OCI-LY7 (cell line): ENCODE measurements around the gene FIGNL2.

Source experiments
- EZH2phosphoT487 ChIP-seq: fragments of 200-600 bp; sonication (generic); IDR thresholded peaks from 2 replicates; pipeline ENCODE4 v1.6.1; 2018; ENCODE audit warnings: low read depth, borderline replicate concordance, mild to moderate bottlenecking, mixed run types, antibody characterized with exemption, low read length, moderate library complexity, mixed read lengths
- TF ChIP-seq, protein P1 (sequence below): fragments of 200-600 bp; sonication (generic); conservative IDR thresholded peaks from 2 replicates; pipeline ENCODE4 v1.5.1; 2014; ENCODE audit warnings: mild to moderate bottlenecking, antibody characterized with exemption, low read length, moderate library complexity, mixed read lengths

DNA sequence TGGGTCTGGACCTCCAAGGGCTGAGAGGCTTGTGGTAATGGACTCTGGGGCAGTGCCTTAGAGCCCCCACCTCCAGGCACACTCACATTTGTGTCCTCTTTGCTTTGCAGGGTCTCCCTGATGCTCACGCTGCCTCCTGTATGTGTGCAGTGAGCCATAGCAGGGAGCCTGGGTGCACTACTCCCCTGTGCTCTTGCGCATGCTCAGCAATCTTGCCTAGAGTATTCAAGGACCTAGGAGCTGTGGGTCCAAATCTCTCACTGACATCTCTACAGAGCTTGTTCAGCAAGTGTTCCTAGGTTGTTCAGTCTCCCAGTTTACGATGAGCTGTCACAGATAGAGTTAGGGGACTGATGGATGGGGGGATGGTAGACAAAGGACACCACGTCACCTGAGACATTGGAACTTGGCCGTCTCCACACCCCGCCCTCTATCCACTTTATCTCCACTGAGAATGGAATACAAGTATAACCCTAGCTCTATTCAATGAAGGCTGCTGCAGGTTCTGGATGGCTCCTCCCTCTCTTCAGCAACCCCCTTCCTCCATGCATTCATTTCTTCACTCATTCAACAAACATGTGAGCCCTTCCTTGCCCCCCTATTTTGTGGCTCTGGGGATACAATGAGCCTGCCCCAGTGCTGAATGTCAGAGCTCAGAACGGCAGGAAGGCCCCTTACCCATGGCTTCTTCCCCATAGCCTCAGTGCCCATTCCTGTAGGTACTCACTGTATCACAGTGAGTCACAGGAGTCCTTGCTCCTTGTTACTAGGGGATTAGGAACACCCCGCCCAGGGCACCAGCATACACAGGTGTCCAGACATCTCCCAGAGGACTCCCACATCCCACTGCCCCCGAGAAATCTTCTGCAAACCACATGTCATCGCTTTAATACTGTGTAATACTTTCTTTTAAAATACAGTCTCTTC, 31.2 kb downstream of the FIGNL2 start:
- TF ChIP-seq, protein P1, sequence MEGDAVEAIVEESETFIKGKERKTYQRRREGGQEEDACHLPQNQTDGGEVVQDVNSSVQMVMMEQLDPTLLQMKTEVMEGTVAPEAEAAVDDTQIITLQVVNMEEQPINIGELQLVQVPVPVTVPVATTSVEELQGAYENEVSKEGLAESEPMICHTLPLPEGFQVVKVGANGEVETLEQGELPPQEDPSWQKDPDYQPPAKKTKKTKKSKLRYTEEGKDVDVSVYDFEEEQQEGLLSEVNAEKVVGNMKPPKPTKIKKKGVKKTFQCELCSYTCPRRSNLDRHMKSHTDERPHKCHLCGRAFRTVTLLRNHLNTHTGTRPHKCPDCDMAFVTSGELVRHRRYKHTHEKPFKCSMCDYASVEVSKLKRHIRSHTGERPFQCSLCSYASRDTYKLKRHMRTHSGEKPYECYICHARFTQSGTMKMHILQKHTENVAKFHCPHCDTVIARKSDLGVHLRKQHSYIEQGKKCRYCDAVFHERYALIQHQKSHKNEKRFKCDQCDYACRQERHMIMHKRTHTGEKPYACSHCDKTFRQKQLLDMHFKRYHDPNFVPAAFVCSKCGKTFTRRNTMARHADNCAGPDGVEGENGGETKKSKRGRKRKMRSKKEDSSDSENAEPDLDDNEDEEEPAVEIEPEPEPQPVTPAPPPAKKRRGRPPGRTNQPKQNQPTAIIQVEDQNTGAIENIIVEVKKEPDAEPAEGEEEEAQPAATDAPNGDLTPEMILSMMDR: no peak
- no peak for TF ChIP-seq EZH2phosphoT487
